IPS-NIHi7 (cell line): ENCODE data around the gene NQO1.
"Not testable (repeated sequence)": the region's sequence is repeated elsewhere in the genome, so short reads cannot be mapped to it uniquely, and the experiment has no call there.

Experiments
- DNase-seq: peaks from one replicate; pipeline ENCODE4 v3.0.0; 2012; ENCODE audit warnings: mixed read lengths; ENCODE audit errors: extremely low spot score

NQO1 gene

GRCh38 chr16:69726313-69727060 is at the start of gene NQO1:
NQO1 (minus strand) TSS chr16:69726560; CDS start chr16:69726439, 121 bp downstream.
- DNase-seq, result peak; percentile 98

GRCh38 chr16:69775563-69775962 is 49.2 kb upstream of the NQO1 start:
- no peak for DNase-seq

- DNase-seq, result no peak
Observed at GRCh38 chr16:69773260-69773947, 47.0 kb upstream of the NQO1 start.

- DNase-seq, result no peak
Observed at GRCh38 chr16:69771651-69771967, 45.2 kb upstream of the NQO1 start.

- no peak for DNase-seq
Observed at GRCh38 chr16:69769404-69769803, 43.0 kb upstream of the NQO1 start.

- DNase-seq, result no peak
Observed at GRCh38 chr16:69768666-69769065, 42.3 kb upstream of the NQO1 start.

- no peak for DNase-seq
Observed at GRCh38 chr16:69767459-69768229, 41.3 kb upstream of the NQO1 start.

- no peak for DNase-seq
Observed at GRCh38 chr16:69763599-69763942, 37.2 kb upstream of the NQO1 start.

- DNase-seq, result no peak
Observed at GRCh38 chr16:69762814-69763598, 36.6 kb upstream of the NQO1 start.

GRCh38 chr16:69761983-69762813 is 35.8 kb upstream of the NQO1 start, which contains the start of gene WWP2:
WWP2 (plus strand) TSS chr16:69762332; CDS start chr16:69787011, 24,679 bp downstream.
- DNase-seq, result peak; percentile 92

GRCh38 chr16:69757375-69757774 is 31.0 kb upstream of the NQO1 start:
- not testable (repeated sequence) for DNase-seq

GRCh38 chr16:69756705-69757104 is 30.3 kb upstream of the NQO1 start:
- DNase-seq, result no peak

- DNase-seq, result peak; percentile 96
Observed at GRCh38 chr16:69754469-69755310, 28.3 kb upstream of the NQO1 start, which contains the start of gene NOB1. NOB1 (minus strand) TSS chr16:69754926; CDS start chr16:69754910, 16 bp downstream.

- no peak for DNase-seq
Observed at GRCh38 chr16:69754143-69754468, 27.7 kb upstream of the NQO1 start.

- no peak for DNase-seq
Observed at GRCh38 chr16:69748694-69749345, 22.5 kb upstream of the NQO1 start.

GRCh38 chr16:69747115-69747514 is 20.8 kb upstream of the NQO1 start:
- DNase-seq, result no peak

- no peak for DNase-seq
Observed at GRCh38 chr16:69745959-69746358, 19.6 kb upstream of the NQO1 start.

GRCh38 chr16:69745232-69745612 is 18.9 kb upstream of the NQO1 start:
- no peak for DNase-seq

- no peak for DNase-seq
Observed at GRCh38 chr16:69744363-69745231, 18.2 kb upstream of the NQO1 start.
